Endothelial cell of umbilical vein (primary cell): Measurements from ENCODE around the gene SLC6A18. TPM values are rescaled to one million over a fixed set of nuclear protein-coding genes. Genes with fewer than 3 reads are reported as not detected.

Experiments used
- BruUV-seq: library from RNA; stranded (reverse); fragments of 400-500 nt; replicated peaks from 2 replicates; lab custom pipeline; 2021; lab: Mats Ljungman, UMichigan
- CTCF ChIA-PET: fragments of 300-600, 350-600 bp; sonication (Branson Sonifier 250); formaldehyde crosslinking; loops from one replicate; lab custom pipeline; 2021; ENCODE audit warnings: antibody characterized with exemption, inconsistent platforms; lab: Charles Lee
- POLR2A ChIA-PET: fragments of 300-600, 350-600 bp; sonication (Branson Sonifier 250); formaldehyde crosslinking; loops from one replicate; lab custom pipeline; 2021; ENCODE audit warnings: antibody characterized with exemption, inconsistent platforms; lab: Charles Lee
- DNase-seq: peaks from one replicate; pipeline ENCODE4 v3.0.0-alpha.2; 2011; ENCODE audit warnings: low read depth, low spot score
- FAIRE-seq: peaks from 2 replicates; lab custom pipeline; 2011; peaks lifted over from hg19 to GRCh38; lab: Jason Lieb, UNC
- H2AFZ ChIP-seq: 2 replicates; pipeline ENCODE4 v1.6.0; 2012; ENCODE audit warnings: low read depth, low read length, control low read depth, inconsistent platforms
- H3K27ac ChIP-seq: 2 replicates; pipeline ENCODE4 v1.5.1; 2011; ENCODE audit warnings: low read depth, mild to moderate bottlenecking, control low read depth, low read length, moderate library complexity; ENCODE audit not compliant: insufficient read depth
- H3K27me3 ChIP-seq, 2 experiments: 2 replicates each; pipeline versions ENCODE4 v1.6.0 to v1.6.1; 2011; ENCODE audit warnings: low read length in 2 of 2, mixed read lengths in 1 of 2; ENCODE audit not compliant: control insufficient read depth in 2 of 2, insufficient read depth in 2 of 2
- H3K36me3 ChIP-seq, 2 experiments: 2 replicates in 1 of 2; 3 replicates in 1 of 2; pipeline ENCODE4 v1.5.1; 2011; ENCODE audit warnings: low read length in 2 of 2, mild to moderate bottlenecking in 1 of 2, moderate library complexity in 1 of 2; ENCODE audit not compliant: control insufficient read depth in 2 of 2, insufficient read depth in 2 of 2; ENCODE audit errors: extremely low read depth in 1 of 2
- H3K4me1 ChIP-seq: 3 replicates; pipeline ENCODE4 v1.5.1; 2011; ENCODE audit warnings: mild to moderate bottlenecking, low read length; ENCODE audit not compliant: control insufficient read depth, insufficient read depth; ENCODE audit errors: extremely low read depth
- H3K4me2 ChIP-seq: 2 replicates; pipeline ENCODE4 v1.6.1; 2011; ENCODE audit warnings: low read length, control low read depth, mixed read lengths; ENCODE audit not compliant: insufficient read depth
- H3K4me3 ChIP-seq, 3 experiments: fragments of 200-600 bp in 1 of 3; sonication (generic), shearing (Covaris generic) in 1 of 3; replicated peaks in 1 of 3; 2 replicates each; pipeline ENCODE4 v1.5.1; 2011 to 2016; ENCODE audit warnings: control low read depth in 3 of 3, low read length in 3 of 3, mild to moderate bottlenecking in 2 of 3, inconsistent platforms in 1 of 3, low read depth in 1 of 3, moderate library complexity in 1 of 3; ENCODE audit not compliant: insufficient read depth in 1 of 3
- H3K79me2 ChIP-seq: 2 replicates; pipeline ENCODE4 v1.6.0; 2012; ENCODE audit warnings: low read length, inconsistent platforms; ENCODE audit not compliant: control insufficient read depth, insufficient read depth
- H3K9ac ChIP-seq: replicated peaks from 2 replicates; pipeline ENCODE3; 2011; ENCODE audit warnings: low read length, control low read depth; ENCODE audit not compliant: insufficient read depth; ENCODE audit errors: extremely low read depth
- H3K9me1 ChIP-seq: replicated peaks from 3 replicates; pipeline ENCODE4 v1.6.0; 2011; ENCODE audit warnings: mild to moderate bottlenecking, low read length; ENCODE audit not compliant: control insufficient read depth, insufficient read depth; ENCODE audit errors: extremely low read depth
- H3K9me3 ChIP-seq: replicated peaks from 2 replicates; pipeline ENCODE4 v1.5.1; 2012; ENCODE audit warnings: low read length, inconsistent platforms; ENCODE audit not compliant: control insufficient read depth, insufficient read depth
- H4K20me1 ChIP-seq: replicated peaks from 2 replicates; pipeline ENCODE3; 2011; ENCODE audit warnings: mild to moderate bottlenecking, low read length; ENCODE audit not compliant: control insufficient read depth, insufficient read depth; ENCODE audit errors: extremely low read depth
- CTCF ChIP-seq, 2 donors: IDR thresholded peaks; 1 replicate in 1 of 2; 2 replicates in 1 of 2; pipeline ENCODE4 v1.5.1; 2011; ENCODE audit warnings: low read length in 2 of 2, mild to moderate bottlenecking in 2 of 2, moderate library complexity in 2 of 2, control low read depth in 1 of 2, inconsistent platforms in 1 of 2, low read depth in 1 of 2; ENCODE audit not compliant: insufficient read depth in 1 of 2; ENCODE audit errors: extremely low read depth in 1 of 2
- EZH2 ChIP-seq: IDR thresholded peaks from 2 replicates; pipeline ENCODE4 v1.6.1; 2012; ENCODE audit warnings: borderline replicate concordance, low read depth, mild to moderate bottlenecking, moderate library complexity, low read length, inconsistent platforms; ENCODE audit not compliant: severe bottlenecking
- FOS ChIP-seq: IDR thresholded peaks from 2 replicates; pipeline ENCODE4 v1.6.1; 2011; ENCODE audit warnings: mild to moderate bottlenecking, low read length, moderate library complexity, borderline replicate concordance; ENCODE audit not compliant: insufficient read depth
- GATA2 ChIP-seq: IDR thresholded peaks from 2 replicates; pipeline ENCODE4 v1.7.0; 2011; ENCODE audit warnings: low read depth, mild to moderate bottlenecking, moderate library complexity, mixed read lengths, low read length; ENCODE audit not compliant: insufficient read length, insufficient read depth
- JUN ChIP-seq: IDR thresholded peaks from 2 replicates; pipeline ENCODE4 v1.6.1; 2011; ENCODE audit warnings: borderline replicate concordance, low read depth; ENCODE audit not compliant: insufficient read length, insufficient read depth
- MAX ChIP-seq: IDR thresholded peaks from 2 replicates; pipeline ENCODE4 v1.6.1; 2011; ENCODE audit not compliant: insufficient read depth, insufficient read length
- MYC ChIP-seq: IDR thresholded peaks from one replicate; pipeline ENCODE4 v1.6.1; 2011; ENCODE audit warnings: mild to moderate bottlenecking, low read depth, low read length
- POLR2A ChIP-seq: IDR thresholded peaks from 2 replicates; pipeline ENCODE4 v1.6.1; 2012; ENCODE audit warnings: low read depth, mild to moderate bottlenecking, control low read depth, low read length
- POLR2AphosphoS5 ChIP-seq: IDR thresholded peaks from 2 replicates; pipeline ENCODE4 v1.6.1; 2012; ENCODE audit warnings: low read depth, mild to moderate bottlenecking, control low read depth, low read length, moderate library complexity; ENCODE audit not compliant: insufficient read depth
- dilution Hi-C: fragments of 300-500 bp; cut with MboI; formaldehyde crosslinking; loops from one replicate; pipeline ENCODE4 v1.15.0; 2019; ENCODE audit warnings: low sequenced_read_pairs; ENCODE audit not compliant: extremely low pct_ligation_motif_present
- intact Hi-C: fragments of 100-400 bp; cut with micrococcal nuclease; formaldehyde crosslinking; loops from one replicate; pipeline ENCODE4 v1.10.0; 2022
- polyA plus RNA-seq, 4 experiments: library from polyadenylated mRNA; depleted of rRNA in 3 of 4; stranded (reverse) in 3 of 4; unstranded in 1 of 4; fragments of >200 nt; gene quantifications; 2 replicates each; pipeline versions ENCODE4 v1.2.1 to v1.2.3, GENCODE V29; 2011 to 2012; ENCODE audit warnings: missing spikeins in 1 of 4
- total RNA-seq: library from RNA; stranded (reverse); gene quantifications from 2 replicates; pipeline ENCODE4 v1.2.3, GENCODE V29; 2021

Gene SLC6A18
- total and polyA plus RNA-seq, 2 donors (not counting 3 experiments of a cell fraction or from before 2014, with no cell fraction given), result not detected

GRCh38 chr5:1195439-1195838, 29.7 kb upstream of the SLC6A18 start:
- H3K9ac ChIP-seq, result no peak overlapping the region
- H3K9me1 ChIP-seq, result no peaks in the 10 kb centered on the region
- no TSS peak for BruUV-seq
- H3K36me3 ChIP-seq, result no peaks in the 10 kb centered on the region
- H3K27ac ChIP-seq, result no peak overlapping the region
- H3K79me2 ChIP-seq, result no peaks in the 10 kb centered on the region
- no peaks in the 10 kb centered on the region for H3K27me3 ChIP-seq
- no peaks in the 10 kb centered on the region for H4K20me1 ChIP-seq
- H3K4me2 ChIP-seq, result no peak overlapping the region
- intact Hi-C loops, result no loop called here
- no peaks in the 10 kb centered on the region for H3K4me1 ChIP-seq
- ChIA-PET CTCF (no interaction called here), POLR2A (no interaction called here)
- no peaks in the 10 kb centered on the region for H3K9me3 ChIP-seq
- TF ChIP-seq POLR2AphosphoS5 (no peak), GATA2 (no peak), JUN (no peak), EZH2 (no peak), MYC (no peak), MAX (no peak), FOS (no peak), POLR2A (no peak), CTCF (IDR thresholded peaks at IDR 0.05; ENCODE audit: extremely low read depth in 1 of 2, insufficient read depth in 1 of 2, low read depth in 1 of 2, low read length in 2 of 2) (no peak)
- H2AFZ ChIP-seq, result no peak overlapping the region
- dilution Hi-C loops, result no loop called here
- DNase-seq (no peak), FAIRE-seq (no peak)
- H3K4me3 ChIP-seq, result no peak overlapping the region
